ENCODE results near the gene KCNH8.

KCNH8 gene

GRCh38 chr3:19365471-19365870 is 217.2 kb downstream of the KCNH8 start (continued):
- no peak for TF ChIP-seq POU6F1 (CRISPR knock-in tag; IDR thresholded peaks at IDR 0.05; ENCODE audit: borderline replicate concordance, low read depth)

GRCh38 chr3:19384868-19385267 is 236.6 kb downstream of the KCNH8 start:
- no peak for TF ChIP-seq ZNF70 (CRISPR knock-in tag; IDR thresholded peaks at IDR 0.05)
- no peak for ATAC-seq

- no peak for TF ChIP-seq ZNF565 (CRISPR knock-in tag; conservative IDR thresholded peaks at IDR 0.05; ENCODE audit: low read depth)
- no peak for TF ChIP-seq TCF4 (CRISPR knock-in tag; IDR thresholded peaks at IDR 0.05; ENCODE audit: borderline replicate concordance)
- TF ChIP-seq ARNTL (CRISPR knock-in tag; IDR thresholded peaks at IDR 0.05; ENCODE audit: borderline replicate concordance, low read depth) = no peak
- no peak for TF ChIP-seq ISL1 (CRISPR knock-in tag; IDR thresholded peaks at IDR 0.05)
- TF ChIP-seq RARB (CRISPR knock-in tag; IDR thresholded peaks at IDR 0.05) = no peak
- no peak for TF ChIP-seq ZC3H10 (CRISPR knock-in tag; IDR thresholded peaks at IDR 0.05)
- no peak for ATAC-seq
These were observed 243.8 kb downstream of the KCNH8 start for GRCh38 chr3:19392150-19392549.

GRCh38 chr3:19394946-19395345 is 246.6 kb downstream of the KCNH8 start:
- no peak for ATAC-seq
- no peak for TF ChIP-seq GLIS3 (CRISPR knock-in tag; IDR thresholded peaks at IDR 0.05)
- no peak for TF ChIP-seq ZNF70 (CRISPR knock-in tag; IDR thresholded peaks at IDR 0.05)
- no peak for TF ChIP-seq PPARA (CRISPR knock-in tag; IDR thresholded peaks at IDR 0.05; ENCODE audit: borderline replicate concordance)
- no peak for TF ChIP-seq TOX (CRISPR knock-in tag; IDR thresholded peaks at IDR 0.05; ENCODE audit: borderline replicate concordance)
- TF ChIP-seq TSHZ2 (CRISPR knock-in tag; IDR thresholded peaks at IDR 0.05) = no peak
- no peak for TF ChIP-seq ZC3H10 (CRISPR knock-in tag; IDR thresholded peaks at IDR 0.05)
- TF ChIP-seq ARNTL (CRISPR knock-in tag; IDR thresholded peaks at IDR 0.05; ENCODE audit: borderline replicate concordance, low read depth) = no peak
- TF ChIP-seq CREB5 (CRISPR knock-in tag; IDR thresholded peaks at IDR 0.05; ENCODE audit: low read depth) = no peak
- no peak for TF ChIP-seq CSDC2 (CRISPR knock-in tag; IDR thresholded peaks at IDR 0.05)
- TF ChIP-seq ZNF8 (CRISPR knock-in tag; IDR thresholded peaks at IDR 0.05) = no peak
- no peak for TF ChIP-seq CSRNP3 (CRISPR knock-in tag; IDR thresholded peaks at IDR 0.05)
- TF ChIP-seq ZNF565 (CRISPR knock-in tag; conservative IDR thresholded peaks at IDR 0.05; ENCODE audit: low read depth) = no peak
- no peak for TF ChIP-seq BACH2 (CRISPR knock-in tag; IDR thresholded peaks at IDR 0.05; ENCODE audit: borderline replicate concordance)
- TF ChIP-seq PATZ1 (CRISPR knock-in tag; IDR thresholded peaks at IDR 0.05; ENCODE audit: borderline replicate concordance) = no peak

- ATAC-seq = no peak
- TF ChIP-seq ISL1 (CRISPR knock-in tag; IDR thresholded peaks at IDR 0.05) (no peak), CSRNP3 (CRISPR knock-in tag; IDR thresholded peaks at IDR 0.05) (no peak)
These were observed 248.4 kb downstream of the KCNH8 start for GRCh38 chr3:19396726-19397125.

Data from SK-N-SH treated with all-trans-retinoic acid at 6 μM for 48 hours (cell line).